ENCODE measurements around the gene TMEM87B. TPM values are rescaled to one million over a fixed set of nuclear protein-coding genes. Genes with fewer than 3 reads are reported as not detected.

The TMEM87B gene
- total and polyA plus RNA-seq, 2 of the 8 experiments (the other 6 are each of a cell fraction or from before 2014, with no cell fraction given): 7.2 to 9.0 TPM

DNA sequence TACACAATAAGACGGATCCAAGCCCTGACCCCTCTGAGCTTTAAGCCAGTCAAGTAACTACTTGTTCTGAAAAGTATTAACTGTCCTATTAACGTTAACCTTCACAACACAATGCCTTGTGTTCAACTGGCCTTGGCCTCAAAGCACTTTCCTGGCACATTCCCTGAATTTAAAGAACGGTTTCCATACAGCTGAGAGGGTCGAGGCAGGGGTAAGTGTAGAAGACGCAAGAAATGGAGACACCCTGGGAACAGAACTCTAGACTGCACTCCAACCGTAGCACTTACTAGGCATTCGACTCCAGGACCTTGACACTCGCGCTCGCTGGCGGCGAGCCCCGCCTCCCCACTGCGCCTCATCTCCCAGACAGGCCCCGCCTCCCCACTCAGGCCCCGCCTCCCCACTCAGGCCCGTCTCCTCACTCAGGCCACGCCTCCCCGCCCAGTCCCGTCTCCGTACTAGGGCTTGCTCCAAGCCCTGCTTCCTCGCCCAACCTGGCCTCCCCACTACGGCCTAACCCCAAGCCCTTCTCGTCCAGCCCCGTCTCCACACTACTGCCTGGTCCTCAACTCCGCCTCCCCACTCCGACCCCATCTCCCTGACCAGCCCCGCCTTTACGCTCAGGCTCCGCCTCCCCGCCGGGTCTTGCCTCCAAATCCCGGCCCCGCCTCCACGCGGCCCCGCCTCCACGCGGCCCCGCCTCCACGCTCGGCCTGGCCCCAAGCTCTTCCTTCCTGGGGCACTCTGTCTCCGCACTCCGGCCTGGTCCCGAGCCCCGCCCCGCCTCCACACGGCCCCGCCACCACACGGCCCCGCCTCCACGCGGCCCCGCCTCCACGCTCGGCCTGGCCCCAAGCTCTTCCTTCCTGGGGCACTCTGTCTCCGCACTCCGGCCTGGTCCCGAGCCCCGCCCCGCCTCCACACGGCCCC lies 887 bp upstream of the TMEM87B start (continued):
- TF ChIP-seq, protein P1, sequence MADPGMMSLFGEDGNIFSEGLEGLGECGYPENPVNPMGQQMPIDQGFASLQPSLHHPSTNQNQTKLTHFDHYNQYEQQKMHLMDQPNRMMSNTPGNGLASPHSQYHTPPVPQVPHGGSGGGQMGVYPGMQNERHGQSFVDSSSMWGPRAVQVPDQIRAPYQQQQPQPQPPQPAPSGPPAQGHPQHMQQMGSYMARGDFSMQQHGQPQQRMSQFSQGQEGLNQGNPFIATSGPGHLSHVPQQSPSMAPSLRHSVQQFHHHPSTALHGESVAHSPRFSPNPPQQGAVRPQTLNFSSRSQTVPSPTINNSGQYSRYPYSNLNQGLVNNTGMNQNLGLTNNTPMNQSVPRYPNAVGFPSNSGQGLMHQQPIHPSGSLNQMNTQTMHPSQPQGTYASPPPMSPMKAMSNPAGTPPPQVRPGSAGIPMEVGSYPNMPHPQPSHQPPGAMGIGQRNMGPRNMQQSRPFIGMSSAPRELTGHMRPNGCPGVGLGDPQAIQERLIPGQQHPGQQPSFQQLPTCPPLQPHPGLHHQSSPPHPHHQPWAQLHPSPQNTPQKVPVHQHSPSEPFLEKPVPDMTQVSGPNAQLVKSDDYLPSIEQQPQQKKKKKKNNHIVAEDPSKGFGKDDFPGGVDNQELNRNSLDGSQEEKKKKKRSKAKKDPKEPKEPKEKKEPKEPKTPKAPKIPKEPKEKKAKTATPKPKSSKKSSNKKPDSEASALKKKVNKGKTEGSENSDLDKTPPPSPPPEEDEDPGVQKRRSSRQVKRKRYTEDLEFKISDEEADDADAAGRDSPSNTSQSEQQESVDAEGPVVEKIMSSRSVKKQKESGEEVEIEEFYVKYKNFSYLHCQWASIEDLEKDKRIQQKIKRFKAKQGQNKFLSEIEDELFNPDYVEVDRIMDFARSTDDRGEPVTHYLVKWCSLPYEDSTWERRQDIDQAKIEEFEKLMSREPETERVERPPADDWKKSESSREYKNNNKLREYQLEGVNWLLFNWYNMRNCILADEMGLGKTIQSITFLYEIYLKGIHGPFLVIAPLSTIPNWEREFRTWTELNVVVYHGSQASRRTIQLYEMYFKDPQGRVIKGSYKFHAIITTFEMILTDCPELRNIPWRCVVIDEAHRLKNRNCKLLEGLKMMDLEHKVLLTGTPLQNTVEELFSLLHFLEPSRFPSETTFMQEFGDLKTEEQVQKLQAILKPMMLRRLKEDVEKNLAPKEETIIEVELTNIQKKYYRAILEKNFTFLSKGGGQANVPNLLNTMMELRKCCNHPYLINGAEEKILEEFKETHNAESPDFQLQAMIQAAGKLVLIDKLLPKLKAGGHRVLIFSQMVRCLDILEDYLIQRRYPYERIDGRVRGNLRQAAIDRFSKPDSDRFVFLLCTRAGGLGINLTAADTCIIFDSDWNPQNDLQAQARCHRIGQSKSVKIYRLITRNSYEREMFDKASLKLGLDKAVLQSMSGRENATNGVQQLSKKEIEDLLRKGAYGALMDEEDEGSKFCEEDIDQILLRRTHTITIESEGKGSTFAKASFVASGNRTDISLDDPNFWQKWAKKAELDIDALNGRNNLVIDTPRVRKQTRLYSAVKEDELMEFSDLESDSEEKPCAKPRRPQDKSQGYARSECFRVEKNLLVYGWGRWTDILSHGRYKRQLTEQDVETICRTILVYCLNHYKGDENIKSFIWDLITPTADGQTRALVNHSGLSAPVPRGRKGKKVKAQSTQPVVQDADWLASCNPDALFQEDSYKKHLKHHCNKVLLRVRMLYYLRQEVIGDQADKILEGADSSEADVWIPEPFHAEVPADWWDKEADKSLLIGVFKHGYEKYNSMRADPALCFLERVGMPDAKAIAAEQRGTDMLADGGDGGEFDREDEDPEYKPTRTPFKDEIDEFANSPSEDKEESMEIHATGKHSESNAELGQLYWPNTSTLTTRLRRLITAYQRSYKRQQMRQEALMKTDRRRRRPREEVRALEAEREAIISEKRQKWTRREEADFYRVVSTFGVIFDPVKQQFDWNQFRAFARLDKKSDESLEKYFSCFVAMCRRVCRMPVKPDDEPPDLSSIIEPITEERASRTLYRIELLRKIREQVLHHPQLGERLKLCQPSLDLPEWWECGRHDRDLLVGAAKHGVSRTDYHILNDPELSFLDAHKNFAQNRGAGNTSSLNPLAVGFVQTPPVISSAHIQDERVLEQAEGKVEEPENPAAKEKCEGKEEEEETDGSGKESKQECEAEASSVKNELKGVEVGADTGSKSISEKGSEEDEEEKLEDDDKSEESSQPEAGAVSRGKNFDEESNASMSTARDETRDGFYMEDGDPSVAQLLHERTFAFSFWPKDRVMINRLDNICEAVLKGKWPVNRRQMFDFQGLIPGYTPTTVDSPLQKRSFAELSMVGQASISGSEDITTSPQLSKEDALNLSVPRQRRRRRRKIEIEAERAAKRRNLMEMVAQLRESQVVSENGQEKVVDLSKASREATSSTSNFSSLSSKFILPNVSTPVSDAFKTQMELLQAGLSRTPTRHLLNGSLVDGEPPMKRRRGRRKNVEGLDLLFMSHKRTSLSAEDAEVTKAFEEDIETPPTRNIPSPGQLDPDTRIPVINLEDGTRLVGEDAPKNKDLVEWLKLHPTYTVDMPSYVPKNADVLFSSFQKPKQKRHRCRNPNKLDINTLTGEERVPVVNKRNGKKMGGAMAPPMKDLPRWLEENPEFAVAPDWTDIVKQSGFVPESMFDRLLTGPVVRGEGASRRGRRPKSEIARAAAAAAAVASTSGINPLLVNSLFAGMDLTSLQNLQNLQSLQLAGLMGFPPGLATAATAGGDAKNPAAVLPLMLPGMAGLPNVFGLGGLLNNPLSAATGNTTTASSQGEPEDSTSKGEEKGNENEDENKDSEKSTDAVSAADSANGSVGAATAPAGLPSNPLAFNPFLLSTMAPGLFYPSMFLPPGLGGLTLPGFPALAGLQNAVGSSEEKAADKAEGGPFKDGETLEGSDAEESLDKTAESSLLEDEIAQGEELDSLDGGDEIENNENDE (IDR thresholded peaks at IDR 0.05; ENCODE audit: insufficient replicate concordance, low read length): no peak
- TF ChIP-seq TBP (IDR thresholded peaks at IDR 0.05; ENCODE audit: low read depth, low read length) (no peak), GTF2F1 (IDR thresholded peaks at IDR 0.05; ENCODE audit: borderline replicate concordance, low read depth, low read length) (no peak), NANOG (IDR thresholded peaks at IDR 0.05; ENCODE audit: insufficient read depth, low read depth, low read length, poor library complexity, severe bottlenecking) (no peak)

All from H1 (cell line).